IMR-90 (cell line): Measurements from ENCODE around the gene H19. TPM values are rescaled to one million over a fixed set of nuclear protein-coding genes. Genes with fewer than 3 reads are reported as not detected.

Source experiments
- ATAC-seq: fragments of 200-7000 bp; cut with Tn5 transposase; 2 replicates; pipeline ENCODE4 v1.9.1; 2020; ENCODE audit warnings: low read depth, mild to moderate bottlenecking, moderate library complexity
- BruUV-seq: library from RNA; stranded (reverse); fragments of 400-500 nt; replicated peaks from 2 replicates; lab custom pipeline; 2021; lab: Mats Ljungman, UMichigan
- CTCF ChIA-PET: fragments of 300-600 bp; formaldehyde crosslinking; extraction: SDS; loops from one replicate; lab custom pipeline; 2021; ENCODE audit warnings: antibody characterized with exemption; lab: Yijun Ruan, JAX
- POLR2A ChIA-PET: fragments of 300-600 bp; sonication (Branson Sonifier 250); formaldehyde crosslinking; loops from one replicate; lab custom pipeline; 2022; ENCODE audit warnings: antibody characterized with exemption; ENCODE audit not compliant: unreplicated experiment; lab: Charles Lee
- DNase-seq: peaks from one replicate; pipeline ENCODE4 v3.0.0; 2013
- H2AFZ ChIP-seq: replicated peaks from 2 replicates; pipeline ENCODE3; 2013; ENCODE audit warnings: low read length, mild to moderate bottlenecking; ENCODE audit not compliant: poor library complexity
- H2AK5ac ChIP-seq: 2 replicates; pipeline ENCODE4 v1.6.1; 2013; ENCODE audit warnings: low read depth, low read length, inconsistent platforms
- H2AK9ac ChIP-seq: replicated peaks from 2 replicates; pipeline ENCODE3; 2013; ENCODE audit warnings: mild to moderate bottlenecking, low read depth, low read length, moderate library complexity; ENCODE audit not compliant: poor library complexity
- H2BK120ac ChIP-seq: 2 replicates; pipeline ENCODE4 v1.6.1; 2013; ENCODE audit warnings: low read depth, low read length, inconsistent platforms
- H2BK15ac ChIP-seq: 3 replicates; pipeline ENCODE4 v1.6.1; 2013; ENCODE audit warnings: low read depth, low read length, inconsistent platforms
- H2BK20ac ChIP-seq: 2 replicates; pipeline ENCODE4 v1.6.1; 2013; ENCODE audit warnings: low read depth, mild to moderate bottlenecking, inconsistent platforms, low read length, moderate library complexity
- H2BK5ac ChIP-seq: 2 replicates; pipeline ENCODE4 v1.6.1; 2013; ENCODE audit warnings: mild to moderate bottlenecking, low read depth, low read length, inconsistent platforms; ENCODE audit not compliant: poor library complexity, severe bottlenecking
- H3K14ac ChIP-seq: replicated peaks from 2 replicates; pipeline ENCODE4 v1.6.1; 2013; ENCODE audit warnings: low read depth, low read length, inconsistent platforms
- H3K18ac ChIP-seq: 2 replicates; pipeline ENCODE4 v1.6.1; 2013; ENCODE audit warnings: low read depth, low read length, control low read depth
- H3K23ac ChIP-seq: 2 replicates; pipeline ENCODE4 v1.6.1; 2013; ENCODE audit warnings: low read depth, low read length, inconsistent platforms
- H3K27ac ChIP-seq: 2 replicates; pipeline ENCODE4 v1.5.1; 2013; ENCODE audit warnings: mild to moderate bottlenecking, control low read depth, low read length; ENCODE audit not compliant: insufficient read depth
- H3K27me3 ChIP-seq: 2 replicates; pipeline ENCODE4 v1.6.1; 2013; ENCODE audit warnings: low read length; ENCODE audit not compliant: control insufficient read depth, insufficient read depth
- H3K36me3 ChIP-seq: 2 replicates; pipeline ENCODE4 v1.6.1; 2013; ENCODE audit warnings: low read length, mixed read lengths; ENCODE audit not compliant: control insufficient read depth, insufficient read depth
- H3K4ac ChIP-seq: 2 replicates; pipeline ENCODE4 v1.6.1; 2013; ENCODE audit warnings: low read depth, low read length, inconsistent platforms
- H3K4me1 ChIP-seq: 2 replicates; pipeline ENCODE4 v1.6.1; 2013; ENCODE audit warnings: low read length, mixed read lengths; ENCODE audit not compliant: control insufficient read depth, insufficient read depth
- H3K4me2 ChIP-seq: 2 replicates; pipeline ENCODE4 v1.6.1; 2013; ENCODE audit warnings: low read depth, mild to moderate bottlenecking, control low read depth, low read length, moderate library complexity
- H3K4me3 ChIP-seq: 2 replicates; pipeline ENCODE4 v1.5.1; 2013; ENCODE audit warnings: low read depth, mild to moderate bottlenecking, control low read depth, low read length, moderate library complexity; ENCODE audit not compliant: insufficient read depth
- H3K56ac ChIP-seq: 2 replicates; pipeline ENCODE4 v1.6.1; 2013; ENCODE audit warnings: low read length, inconsistent platforms; ENCODE audit not compliant: insufficient read depth; ENCODE audit errors: extremely low read depth
- H3K79me1 ChIP-seq, 2 experiments: 2 replicates each; pipeline ENCODE4 v1.6.1; 2013; ENCODE audit warnings: low read length in 2 of 2, inconsistent platforms in 1 of 2, low read depth in 1 of 2
- H3K9ac ChIP-seq: 2 replicates; pipeline ENCODE4 v1.6.1; 2013; ENCODE audit warnings: low read depth, low read length, control low read depth
- H3K9me1 ChIP-seq: 2 replicates; pipeline ENCODE4 v1.6.1; 2013; ENCODE audit warnings: low read length, inconsistent platforms; ENCODE audit not compliant: insufficient read depth
- H3K9me3 ChIP-seq: 2 replicates; pipeline ENCODE4 v1.6.1; 2013; ENCODE audit warnings: low read length; ENCODE audit not compliant: control insufficient read depth, insufficient read depth
- H4K20me1 ChIP-seq: 2 replicates; pipeline ENCODE4 v1.6.1; 2013; ENCODE audit warnings: low read length, inconsistent platforms; ENCODE audit not compliant: insufficient read depth
- H4K5ac ChIP-seq: 2 replicates; pipeline ENCODE4 v1.6.1; 2013; ENCODE audit warnings: mild to moderate bottlenecking, low read depth, low read length, control low read depth
- H4K8ac ChIP-seq, 2 experiments: 2 replicates each; pipeline ENCODE4 v1.6.1; 2013; ENCODE audit warnings: low read depth in 2 of 2, low read length in 2 of 2, control low read depth in 1 of 2, inconsistent platforms in 1 of 2
- H4K91ac ChIP-seq: 2 replicates; pipeline ENCODE4 v1.6.1; 2013; ENCODE audit warnings: low read depth, low read length, inconsistent platforms; ENCODE audit not compliant: insufficient read depth
- CTCF ChIP-seq: conservative IDR thresholded peaks from 2 replicates; pipeline ENCODE4 v1.5.1; 2012; ENCODE audit warnings: mild to moderate bottlenecking, low read depth, low read length, improper control_type of control experiment
- NFE2L2 ChIP-seq: fragments of 150-350 bp; IDR thresholded peaks from 2 replicates; pipeline ENCODE4 v1.6.1; 2016; ENCODE audit warnings: low read depth, mild to moderate bottlenecking, low read length
- POLR2A ChIP-seq: IDR thresholded peaks from 2 replicates; pipeline ENCODE4 v1.6.1; 2012; ENCODE audit warnings: mild to moderate bottlenecking, low read depth, low read length
- RCOR1 ChIP-seq: IDR thresholded peaks from 2 replicates; pipeline ENCODE4 v1.6.1; 2012; ENCODE audit warnings: mild to moderate bottlenecking, low read length, improper control_type of control experiment; ENCODE audit not compliant: insufficient replicate concordance
- SMC3 ChIP-seq: fragments of 150-350 bp; IDR thresholded peaks from 2 replicates; pipeline ENCODE4 v1.6.1; 2016; ENCODE audit warnings: low read depth, mild to moderate bottlenecking, antibody characterized with exemption, low read length, moderate library complexity
- USF2 ChIP-seq: fragments of 150-350 bp; IDR thresholded peaks from 2 replicates; pipeline ENCODE4 v1.6.1; 2017; ENCODE audit warnings: mild to moderate bottlenecking, antibody characterized with exemption, low read length, low read depth
- WGBS, 2 experiments: methylation state at CpG; one replicate each; pipeline versions ENCODE4 v1.1.5 to v1.1.7; 2013; ENCODE audit warnings: missing lambda C conversion rate in 2 of 2; ENCODE audit not compliant: insufficient read length in 1 of 2; ENCODE audit errors: extremely low coverage in 2 of 2; 5-methylcytosine and 5-hydroxymethylcytosine counted together
- dilution Hi-C: fragments of 300-500 bp; cut with HindIII; formaldehyde crosslinking; loops from one replicate; pipeline ENCODE4 v1.14.3; 2018; ENCODE audit warnings: low sequenced_read_pairs; ENCODE audit not compliant: unreplicated experiment
- in situ Hi-C: fragments of 300-500 bp; cut with MboI; formaldehyde crosslinking; loops from 3 replicates; pipeline ENCODE4 v1.14.3; 2019; ENCODE audit warnings: low sequenced_read_pairs, inconsistent platforms, mixed read lengths
- intact Hi-C: fragments of 100-400 bp; cut with micrococcal nuclease; formaldehyde crosslinking; loops from 2 replicates; pipeline ENCODE4 v1.10.0; 2022
- polyA plus RNA-seq, 3 experiments: library from polyadenylated mRNA; depleted of rRNA; stranded (reverse); fragments of >200 nt; gene quantifications; 2 replicates each; pipeline ENCODE4 v1.2.3, GENCODE V29; 2012; ENCODE audit warnings: low replicate concordance in 1 of 3
- total RNA-seq: library from RNA; depleted of rRNA; stranded (reverse); fragments of >200 nt; gene quantifications from 2 replicates; pipeline ENCODE4 v1.2.3, GENCODE V29; 2012

H19 gene
- total and polyA plus RNA-seq, 2 of the 4 experiments (the other 2 are of a cell fraction), result 0.41 TPM; not detected in 1

GRCh38 chr11:1970956-1971355, 26.7 kb downstream of the H19 start:
- WGBS, 2 experiments, result 73% methylated on average over 2 of the region's 15 CpGs; no CpG with 5 or more reads in 1 of the 2 experiments
- in situ Hi-C loops, result no loop called here

More at GRCh38 chr11:1970956-1971355, 26.7 kb downstream of the H19 start:
- Histone ChIP-seq H2BK5ac (no peak overlapping the region), H4K91ac (no peak overlapping the region), H2AK5ac (no peak overlapping the region), H2AK9ac (no peak overlapping the region), H3K14ac (no peak overlapping the region), H4K8ac (no peak overlapping the region), H2BK15ac (no peak overlapping the region), H4K20me1 (no peaks in the 10 kb centered on the region), H3K4ac (no peak overlapping the region), H3K36me3 (no peaks in the 10 kb centered on the region), H2AFZ (no peak overlapping the region), H3K56ac (no peak overlapping the region), H3K23ac (no peak overlapping the region), H3K27me3 (no peaks in the 10 kb centered on the region), H2BK20ac (no peak overlapping the region), H3K27ac (no peak overlapping the region), H3K4me2 (no peak overlapping the region), H2BK120ac (no peak overlapping the region), H3K18ac (no peak overlapping the region), H3K79me1 (no peaks in the 10 kb centered on the region), H3K9me1 (no peaks in the 10 kb centered on the region), H3K9me3 (no peaks in the 10 kb centered on the region), H3K4me3 (no peak overlapping the region), H4K5ac (no peak overlapping the region), H3K9ac (no peak overlapping the region), H3K4me1 (no peaks in the 10 kb centered on the region)
- ChIA-PET CTCF (no interaction called here), POLR2A (no interaction called here)
- intact Hi-C loops, result no loop called here
- dilution Hi-C loops, result no loop called here
- TF ChIP-seq RCOR1 (no peak), SMC3 (no peak), CTCF (no peak), NFE2L2 (no peak), USF2 (no peak), POLR2A (no peak)
- no peak for ATAC-seq
- no TSS peak for BruUV-seq
- DNase-seq, result no peak
